Rectal smooth muscle tissue (tissue), 1 donor: ENCODE results near the gene C1orf53.
"Not testable (repeated sequence)": the region's sequence is repeated elsewhere in the genome, so short reads cannot be mapped to it uniquely, and the experiment has no call there.

Source experiments
- H3K27ac ChIP-seq: one replicate; pipeline ENCODE4 v1.7.0; 2013; ENCODE audit warnings: low read depth, low read length, inconsistent platforms
- H3K27me3 ChIP-seq: one replicate; pipeline ENCODE4 v1.7.0; 2013; ENCODE audit warnings: low read length; ENCODE audit not compliant: control insufficient read depth, insufficient read depth
- H3K36me3 ChIP-seq: one replicate; pipeline ENCODE4 v1.7.0; 2013; ENCODE audit warnings: low read length; ENCODE audit not compliant: control insufficient read depth, insufficient read depth
- H3K4me1 ChIP-seq: one replicate; pipeline ENCODE4 v1.7.0; 2013; ENCODE audit warnings: low read length; ENCODE audit not compliant: control insufficient read depth, insufficient read depth
- H3K4me3 ChIP-seq: one replicate; pipeline ENCODE4 v1.7.0; 2013; ENCODE audit warnings: low read length
- H3K9ac ChIP-seq: one replicate; pipeline ENCODE4 v1.7.0; 2013; ENCODE audit warnings: low read length

Gene C1orf53

DNA sequence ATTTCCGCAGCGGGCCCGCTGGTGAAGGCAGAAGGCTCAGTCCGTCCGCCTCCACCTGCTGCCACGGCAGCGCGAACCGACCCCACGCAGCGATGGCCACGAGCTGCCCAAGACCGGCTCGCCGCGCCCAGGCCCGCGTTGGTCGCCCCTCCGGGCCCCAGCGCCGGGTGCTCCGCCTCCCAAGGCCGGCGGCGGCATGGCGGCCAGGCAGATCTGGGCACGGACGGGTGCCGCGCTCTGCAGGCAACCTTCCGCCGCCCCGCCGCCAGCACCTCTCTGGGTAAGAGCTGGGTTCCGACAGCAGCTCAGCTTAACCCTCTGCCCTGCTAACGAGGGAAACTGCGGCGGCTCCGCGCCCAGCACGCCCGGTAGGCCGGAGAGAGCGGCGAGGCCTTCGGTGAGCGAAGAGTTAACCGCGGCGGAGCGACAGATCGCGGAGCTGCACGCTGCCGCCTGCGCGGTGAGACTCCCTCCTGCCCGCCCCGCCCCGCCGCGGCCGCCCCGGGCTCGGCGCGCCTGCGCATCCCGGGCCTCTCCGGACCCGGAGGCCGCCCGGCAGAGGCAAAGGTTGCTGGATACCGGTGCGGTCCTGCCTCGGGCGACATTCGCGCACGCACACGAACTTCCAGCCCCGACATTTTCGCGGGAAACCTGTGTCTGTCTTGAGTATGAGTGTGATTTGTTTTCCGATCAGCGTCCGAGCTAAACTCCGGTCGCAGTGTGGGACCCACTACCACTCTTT is at the start of gene C1orf53:
Gene C1orf53, plus strand, starts transcription at position 177 of the 742 bp plus-strand sequence. Its CDS starts 20 bp downstream, at position 197.
- no peaks in the 10 kb centered on the region for H3K27me3 ChIP-seq
- H3K27ac ChIP-seq: peak within 1 kb of the TSS; percentile 76
- peaks cover 2% of the 10 kb centered on the region for H3K36me3 ChIP-seq
- peak within 1 kb of the TSS; percentile 74 for H3K4me3 ChIP-seq
- peaks cover 4% of the 10 kb centered on the region for H3K4me1 ChIP-seq
- H3K9ac ChIP-seq: peak within 1 kb of the TSS; percentile 25

DNA sequence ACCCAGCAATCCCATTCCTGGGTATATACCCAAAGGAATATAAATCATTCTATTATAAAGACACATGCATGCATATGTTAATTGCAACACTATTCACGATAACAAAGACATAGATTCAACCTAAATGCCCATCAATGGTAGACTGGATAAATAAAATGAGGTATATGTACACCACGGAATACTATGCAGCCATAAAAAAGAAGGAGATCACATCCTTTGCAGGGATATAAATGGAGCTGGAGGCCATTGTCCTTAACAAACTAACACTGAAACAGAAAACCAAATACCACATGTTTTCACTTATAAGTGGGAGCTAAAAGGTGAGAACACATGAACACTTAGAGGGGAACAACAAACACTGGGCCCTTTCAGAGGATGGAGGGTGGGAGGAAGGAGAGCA is 46.7 kb upstream of the C1orf53 start:
- not testable (repeated sequence) for H3K27ac ChIP-seq, H3K27me3 ChIP-seq, H3K4me3 ChIP-seq, H3K4me1 ChIP-seq, H3K36me3 ChIP-seq, H3K9ac ChIP-seq

DNA sequence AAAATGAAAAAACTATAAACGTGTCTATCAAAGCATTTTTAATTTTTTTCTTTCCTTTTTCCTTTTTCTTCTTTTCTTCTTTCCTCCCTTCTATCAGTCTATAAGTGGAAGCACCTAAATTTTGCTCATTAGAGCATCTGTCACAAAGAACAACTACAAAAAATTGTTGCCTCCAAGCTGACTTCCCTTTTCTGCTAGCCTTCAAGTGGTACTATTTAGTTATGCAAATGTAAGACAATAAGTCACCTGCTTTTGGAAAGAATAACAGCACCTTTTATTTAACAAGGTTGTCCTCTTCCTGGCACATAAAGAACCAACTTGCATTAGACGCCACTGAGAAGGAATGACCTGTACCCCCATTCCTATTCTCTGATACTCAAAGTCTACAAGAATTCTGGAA is 45.0 kb upstream of the C1orf53 start:
- no peak overlapping the region for H3K4me3 ChIP-seq
- no peaks in the 10 kb centered on the region for H3K4me1 ChIP-seq

DNA sequence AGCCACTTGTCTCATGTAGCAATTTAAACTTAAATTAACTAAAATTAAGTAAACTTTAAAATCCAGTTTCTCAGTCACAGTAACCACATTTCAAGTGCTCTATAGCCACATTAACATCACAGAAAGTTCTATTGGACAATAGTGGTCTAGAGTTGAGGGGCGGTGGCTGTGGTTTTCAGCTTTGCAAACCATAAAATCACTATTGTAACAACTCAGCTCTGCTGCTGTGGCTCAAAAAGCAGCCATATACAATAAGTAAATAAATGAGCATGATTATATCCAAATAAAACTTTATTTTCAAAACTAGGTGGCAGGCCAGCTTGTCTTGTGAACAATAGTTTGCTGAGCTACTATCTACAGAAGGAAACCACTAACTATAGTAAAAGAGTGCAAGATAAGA is 43.4 kb upstream of the C1orf53 start:
- Histone ChIP-seq H3K4me3 (no peak overlapping the region), H3K9ac (no peak overlapping the region), H3K27ac (no peak overlapping the region), H3K4me1 (no peaks in the 10 kb centered on the region), H3K27me3 (no peaks in the 10 kb centered on the region), H3K36me3 (no peaks in the 10 kb centered on the region)

More for the DNA sequence above, 45.0 kb upstream of the C1orf53 start:
- Histone ChIP-seq H3K27ac (no peak overlapping the region), H3K36me3 (no peaks in the 10 kb centered on the region), H3K27me3 (no peaks in the 10 kb centered on the region), H3K9ac (no peak overlapping the region)

DNA sequence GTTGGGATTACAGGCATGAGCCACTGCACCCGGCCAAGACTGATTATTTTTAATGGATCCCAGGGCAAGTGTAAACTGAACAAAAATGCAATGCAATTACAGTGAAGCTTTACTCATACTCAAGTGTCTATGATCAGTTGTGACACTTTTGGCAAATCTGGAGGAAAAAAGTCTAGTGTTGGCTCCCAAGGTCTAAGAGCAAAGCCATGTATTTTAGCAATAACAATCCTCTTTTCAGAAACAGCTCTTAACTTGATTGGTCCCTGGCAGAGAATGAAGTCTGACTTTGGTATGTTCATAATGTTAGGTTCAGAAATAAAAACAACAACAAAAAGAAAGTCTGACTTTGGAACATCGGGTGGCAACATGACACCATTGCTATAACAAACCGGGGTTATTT is 40.2 kb upstream of the C1orf53 start:
- Histone ChIP-seq H3K9ac (no peak overlapping the region), H3K27me3 (no peaks in the 10 kb centered on the region), H3K36me3 (no peaks in the 10 kb centered on the region), H3K27ac (no peak overlapping the region), H3K4me3 (no peak overlapping the region), H3K4me1 (no peaks in the 10 kb centered on the region)

DNA sequence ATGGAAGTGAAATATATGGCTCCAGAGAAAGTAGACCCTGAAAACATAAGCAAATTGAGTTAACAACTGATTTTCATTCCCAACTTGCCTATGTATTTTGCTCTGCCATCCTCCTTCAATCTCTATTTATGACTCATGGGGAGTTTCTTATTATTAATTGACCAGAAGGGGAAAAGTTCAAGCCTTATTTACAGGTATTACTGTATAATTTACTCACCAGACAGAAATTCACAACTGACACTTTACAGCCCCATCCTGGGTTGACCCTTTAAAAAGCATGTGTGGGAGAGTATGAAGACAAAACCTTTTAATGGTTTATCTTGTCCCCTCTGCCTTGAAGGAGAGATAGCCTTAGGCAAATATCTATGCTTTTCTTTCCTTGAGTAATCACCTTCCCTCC is 39.8 kb upstream of the C1orf53 start:
- no peaks in the 10 kb centered on the region for H3K4me1 ChIP-seq
- no peaks in the 10 kb centered on the region for H3K27me3 ChIP-seq
- no peak overlapping the region for H3K9ac ChIP-seq
- H3K27ac ChIP-seq: no peak overlapping the region
- no peak overlapping the region for H3K4me3 ChIP-seq
- H3K36me3 ChIP-seq: no peaks in the 10 kb centered on the region

DNA sequence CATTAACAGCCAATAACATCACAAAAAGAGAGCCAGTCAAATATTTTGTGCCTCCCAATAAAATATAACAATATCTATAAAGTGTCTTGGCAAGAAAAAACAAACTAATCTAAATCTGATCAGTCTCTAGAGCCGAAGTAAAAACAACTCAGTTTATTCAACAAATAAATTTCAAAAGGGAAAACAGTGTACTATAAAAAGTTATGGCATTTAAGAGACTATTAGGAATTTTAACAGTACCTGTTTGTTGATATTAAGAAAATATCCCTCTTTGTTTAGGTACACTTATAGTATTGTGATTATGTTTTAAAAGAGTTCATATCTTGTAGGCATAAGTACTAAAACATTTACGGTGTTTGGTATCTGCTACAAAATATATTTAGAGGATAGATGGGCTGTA is 36.6 kb upstream of the C1orf53 start:
- H3K4me1 ChIP-seq: no peaks in the 10 kb centered on the region
- no peak overlapping the region for H3K27ac ChIP-seq
- no peak overlapping the region for H3K9ac ChIP-seq
- no peak overlapping the region for H3K4me3 ChIP-seq
- H3K36me3 ChIP-seq: no peaks in the 10 kb centered on the region
- H3K27me3 ChIP-seq: no peaks in the 10 kb centered on the region

DNA sequence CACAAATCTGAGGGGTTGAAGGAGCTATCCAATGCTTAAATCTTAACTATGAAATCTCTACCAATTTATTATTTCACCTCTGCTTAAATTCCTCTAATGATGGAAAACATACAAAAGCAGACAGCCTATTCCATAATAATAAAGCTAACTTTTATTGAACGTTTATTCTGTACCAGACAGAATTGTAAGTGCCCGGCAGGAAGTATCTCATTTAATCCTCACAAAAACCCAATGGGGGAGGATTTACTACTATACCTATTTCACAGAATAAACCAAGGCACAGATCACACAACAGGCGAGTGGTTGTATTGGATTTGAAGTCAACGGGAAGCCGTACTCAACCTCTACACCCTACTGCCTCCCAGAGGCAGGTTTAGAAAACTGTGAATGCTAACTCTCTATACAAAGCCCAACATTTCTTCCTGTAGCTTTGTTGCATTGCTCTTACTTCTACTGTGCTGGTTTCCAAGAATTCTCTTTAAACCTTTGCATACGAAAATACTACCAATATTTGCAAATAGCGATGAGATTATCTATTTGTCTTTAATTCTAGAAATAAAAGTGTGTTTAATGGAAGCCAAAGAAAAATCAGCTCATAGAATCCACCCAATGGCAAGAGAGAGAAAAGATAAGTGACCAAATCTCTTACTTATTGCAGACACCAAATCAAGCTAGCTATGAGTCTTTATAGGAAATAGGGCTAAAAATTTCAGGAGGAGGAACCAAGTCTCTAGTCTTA is 33.5 kb upstream of the C1orf53 start:
- no peak overlapping the region for H3K4me3 ChIP-seq
- H3K9ac ChIP-seq: no peak overlapping the region
- no peaks in the 10 kb centered on the region for H3K36me3 ChIP-seq
- no peak overlapping the region for H3K27ac ChIP-seq
- no peaks in the 10 kb centered on the region for H3K27me3 ChIP-seq
- no peaks in the 10 kb centered on the region for H3K4me1 ChIP-seq

DNA sequence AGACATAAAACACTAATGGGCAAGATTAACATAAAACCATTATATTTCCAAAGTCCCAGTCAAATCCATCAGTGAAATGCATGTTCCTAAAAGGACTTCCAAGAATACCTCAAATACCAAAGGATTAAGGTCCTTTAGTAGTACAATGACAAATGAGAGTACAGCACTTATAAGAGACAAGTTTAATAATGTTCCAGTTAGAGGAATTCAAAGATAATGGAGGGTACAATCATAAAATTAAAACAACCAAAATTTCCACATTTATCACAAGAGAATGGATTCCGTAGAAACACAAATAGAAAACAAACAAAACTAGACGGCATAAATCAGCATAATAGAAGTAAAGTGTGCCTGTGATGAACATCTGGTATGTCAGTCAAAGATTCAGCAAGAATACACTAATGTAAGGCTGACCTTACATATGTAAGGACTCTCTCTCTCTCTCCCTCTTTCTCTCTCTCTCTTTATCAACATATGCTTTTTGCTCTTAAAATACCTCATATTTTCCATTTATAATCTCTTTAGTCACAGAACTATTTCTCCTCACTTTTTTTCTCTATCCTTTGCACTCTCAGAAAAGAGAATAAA is 32.8 kb upstream of the C1orf53 start:
- Histone ChIP-seq H3K27ac (no peak overlapping the region), H3K27me3 (no peaks in the 10 kb centered on the region), H3K9ac (no peak overlapping the region), H3K36me3 (no peaks in the 10 kb centered on the region), H3K4me1 (no peaks in the 10 kb centered on the region), H3K4me3 (no peak overlapping the region)

DNA sequence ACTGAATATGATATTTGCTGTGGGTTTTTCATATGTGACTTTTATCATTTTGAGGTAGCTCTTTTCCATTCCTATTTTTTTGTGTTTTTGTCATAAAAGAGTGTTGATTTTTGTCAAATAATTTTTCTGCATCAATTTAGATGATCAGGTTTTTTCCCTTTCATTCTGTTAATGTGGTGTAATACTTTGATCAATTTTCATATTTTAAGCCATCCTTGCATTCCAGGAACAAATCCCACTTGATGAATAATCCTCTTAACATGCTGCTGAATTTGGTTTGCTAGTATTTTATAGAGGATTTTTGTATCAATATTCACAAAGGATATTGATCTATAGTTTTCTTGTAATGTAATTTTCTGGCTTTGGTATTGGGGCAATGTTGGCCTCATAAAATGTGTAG is 25.5 kb upstream of the C1orf53 start:
- no peak overlapping the region for H3K9ac ChIP-seq
- no peak overlapping the region for H3K4me3 ChIP-seq
- no peak overlapping the region for H3K27ac ChIP-seq
- H3K4me1 ChIP-seq: no peaks in the 10 kb centered on the region
- no peaks in the 10 kb centered on the region for H3K27me3 ChIP-seq
- H3K36me3 ChIP-seq: no peaks in the 10 kb centered on the region

DNA sequence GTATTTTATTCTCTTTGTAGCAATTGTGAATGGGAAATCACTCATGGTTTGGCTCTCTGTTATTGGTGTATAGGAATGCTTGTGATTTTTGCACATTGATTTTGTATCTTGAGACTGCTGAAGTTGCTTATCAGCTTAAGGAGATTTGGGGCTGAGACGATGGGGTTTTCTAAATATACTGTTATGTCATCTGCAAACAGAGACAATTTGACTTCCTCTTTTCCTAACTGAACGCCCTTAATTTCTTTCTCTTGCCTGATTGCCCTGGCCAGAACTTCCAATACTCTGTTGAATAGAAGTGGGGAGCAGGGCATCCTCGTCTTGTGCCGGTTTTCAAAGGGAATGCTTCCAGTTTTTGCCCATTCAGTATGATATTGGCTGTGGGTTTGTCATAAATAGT is 22.0 kb upstream of the C1orf53 start:
- not testable (repeated sequence) for H3K27me3 ChIP-seq, H3K27ac ChIP-seq, H3K4me1 ChIP-seq, H3K36me3 ChIP-seq, H3K4me3 ChIP-seq, H3K9ac ChIP-seq

DNA sequence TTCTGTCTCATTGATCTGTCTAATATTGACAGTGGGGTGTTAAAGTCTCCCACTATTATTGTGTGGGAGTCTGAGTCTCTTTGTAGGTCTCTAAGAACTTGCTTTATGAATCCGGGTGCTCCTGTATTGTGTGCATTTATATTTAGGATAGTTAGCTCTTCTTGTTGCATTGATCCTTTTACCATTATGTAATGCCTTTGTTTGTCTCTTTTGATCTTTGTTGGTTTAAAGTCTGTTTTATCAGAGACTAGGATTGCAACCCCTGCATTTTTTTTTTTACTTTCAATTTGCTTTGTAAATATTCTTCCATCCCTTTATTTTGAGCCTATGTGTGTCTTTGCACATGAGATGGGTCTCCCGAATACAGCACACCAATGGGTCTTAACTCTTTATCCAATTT is 20.2 kb upstream of the C1orf53 start:
- not testable (repeated sequence) for H3K4me1 ChIP-seq, H3K9ac ChIP-seq, H3K27me3 ChIP-seq, H3K36me3 ChIP-seq, H3K27ac ChIP-seq, H3K4me3 ChIP-seq
